Measurements from ENCODE around the gene TRPC4AP.
"Not testable (repeated sequence)": the region's sequence is repeated elsewhere in the genome, so short reads cannot be mapped to it uniquely, and the experiment has no call there.

The TRPC4AP gene

GRCh38 chr20:35092524-35093266 is at the start of gene TRPC4AP:
TSS of gene TRPC4AP (minus strand) at chr20:35092807. CDS start at chr20:35092781, 26 bp downstream.
- peak; percentile 71 for DNase-seq

GRCh38 chr20:35135867-35136586 is 43.4 kb upstream of the TRPC4AP start:
- DNase-seq = no peak

- DNase-seq = no peak
Measured at GRCh38 chr20:35134880-35135279, 42.3 kb upstream of the TRPC4AP start.

GRCh38 chr20:35134472-35134871 is 41.9 kb upstream of the TRPC4AP start:
- DNase-seq = no peak

- DNase-seq = no peak
Measured at GRCh38 chr20:35133735-35134134, 41.1 kb upstream of the TRPC4AP start.

GRCh38 chr20:35133031-35133430 is 40.4 kb upstream of the TRPC4AP start:
- no peak for DNase-seq

GRCh38 chr20:35131934-35132333 is 39.3 kb upstream of the TRPC4AP start:
- no peak for DNase-seq

GRCh38 chr20:35129647-35130069 is 37.1 kb upstream of the TRPC4AP start:
- DNase-seq = no peak

- DNase-seq = no peak
Measured at GRCh38 chr20:35125753-35126152, 33.1 kb upstream of the TRPC4AP start.

- no peak for DNase-seq
Measured at GRCh38 chr20:35122756-35123405, 30.3 kb upstream of the TRPC4AP start.

GRCh38 chr20:35121186-35121585 is 28.6 kb upstream of the TRPC4AP start:
- no peak for DNase-seq

GRCh38 chr20:35120012-35120701 is 27.6 kb upstream of the TRPC4AP start:
- DNase-seq = no peak

- DNase-seq = no peak
Measured at GRCh38 chr20:35117629-35118028, 25.0 kb upstream of the TRPC4AP start.

- DNase-seq = no peak
Measured at GRCh38 chr20:35117196-35117595, 24.6 kb upstream of the TRPC4AP start.

GRCh38 chr20:35116258-35116657 is 23.7 kb upstream of the TRPC4AP start:
- DNase-seq = no peak

GRCh38 chr20:35115606-35116005 is 23.0 kb upstream of the TRPC4AP start:
- DNase-seq = no peak

- DNase-seq = not testable (repeated sequence)
Measured at GRCh38 chr20:35112276-35112675, 19.7 kb upstream of the TRPC4AP start.

- DNase-seq = no peak
Measured at GRCh38 chr20:35111141-35111888, 18.7 kb upstream of the TRPC4AP start.

GRCh38 chr20:35108921-35109320 is 16.3 kb upstream of the TRPC4AP start:
- no peak for DNase-seq

GRCh38 chr20:35106827-35107380 is 14.3 kb upstream of the TRPC4AP start:
- DNase-seq = no peak

- DNase-seq = no peak
Measured at GRCh38 chr20:35104685-35105295, 12.2 kb upstream of the TRPC4AP start.

GRCh38 chr20:35101620-35102019 is 9.0 kb upstream of the TRPC4AP start:
- DNase-seq = no peak

Data from NCI-H1694 treated with DMSO at 0.1 percent for 48 hours (cell line).